Measurements from ENCODE around the gene POLR1A. TPM values are rescaled to one million over a fixed set of nuclear protein-coding genes. Genes with fewer than 3 reads are reported as not detected.

Gene POLR1A
- total RNA-seq, 4 donors from 2014 or later, result 11.1 to 17.6 (median 13.3) TPM

DNA sequence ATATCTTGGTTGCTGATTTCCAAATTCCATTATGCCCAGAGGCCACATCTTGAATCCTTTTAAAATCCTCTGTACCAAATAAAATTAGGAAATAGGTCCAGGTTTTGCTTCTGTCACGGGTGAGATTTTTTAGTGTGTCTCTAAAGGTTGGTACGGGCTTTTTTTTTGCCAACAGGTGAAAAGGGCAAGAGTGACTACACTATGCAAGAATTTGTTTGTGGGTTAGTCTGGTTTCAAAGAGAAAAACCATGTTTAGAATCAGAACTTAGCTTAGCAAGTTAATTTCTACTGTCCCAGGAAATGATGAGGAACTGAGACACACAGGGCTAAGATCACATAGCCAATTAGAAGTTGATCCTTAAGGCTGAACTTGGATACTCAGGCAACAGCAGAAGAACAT lies 41.7 kb downstream of the POLR1A start:
- H3K9me3 ChIP-seq, result no peaks in the 10 kb centered on the region
- no peak overlapping the region for H3K4me3 ChIP-seq
- in situ Hi-C loops (cut with MboI; ENCODE audit: low pct_ligation_motif_present in 1 of 4, low pct_unique_long_range_greater_than_20kb in 1 of 4, low sequenced_read_pairs in 3 of 4) (no loop called here), intact Hi-C loops (cut with DNase I; ENCODE audit: low total_unique reads) (no loop called here)
- no peak for TF ChIP-seq EP300 (IDR thresholded peaks at IDR 0.05; ENCODE audit: low read depth)
- TF ChIP-seq, protein P1, sequence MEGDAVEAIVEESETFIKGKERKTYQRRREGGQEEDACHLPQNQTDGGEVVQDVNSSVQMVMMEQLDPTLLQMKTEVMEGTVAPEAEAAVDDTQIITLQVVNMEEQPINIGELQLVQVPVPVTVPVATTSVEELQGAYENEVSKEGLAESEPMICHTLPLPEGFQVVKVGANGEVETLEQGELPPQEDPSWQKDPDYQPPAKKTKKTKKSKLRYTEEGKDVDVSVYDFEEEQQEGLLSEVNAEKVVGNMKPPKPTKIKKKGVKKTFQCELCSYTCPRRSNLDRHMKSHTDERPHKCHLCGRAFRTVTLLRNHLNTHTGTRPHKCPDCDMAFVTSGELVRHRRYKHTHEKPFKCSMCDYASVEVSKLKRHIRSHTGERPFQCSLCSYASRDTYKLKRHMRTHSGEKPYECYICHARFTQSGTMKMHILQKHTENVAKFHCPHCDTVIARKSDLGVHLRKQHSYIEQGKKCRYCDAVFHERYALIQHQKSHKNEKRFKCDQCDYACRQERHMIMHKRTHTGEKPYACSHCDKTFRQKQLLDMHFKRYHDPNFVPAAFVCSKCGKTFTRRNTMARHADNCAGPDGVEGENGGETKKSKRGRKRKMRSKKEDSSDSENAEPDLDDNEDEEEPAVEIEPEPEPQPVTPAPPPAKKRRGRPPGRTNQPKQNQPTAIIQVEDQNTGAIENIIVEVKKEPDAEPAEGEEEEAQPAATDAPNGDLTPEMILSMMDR (IDR thresholded peaks at IDR 0.05), result no peak
- TF ChIP-seq POLR2AphosphoS5 (IDR thresholded peaks at IDR 0.05), result no peak
- TF ChIP-seq POLR2A (IDR thresholded peaks at IDR 0.05), result no peak
- DNase-seq, result no peak
- H3K27ac ChIP-seq, result no peak overlapping the region
- H3K27me3 ChIP-seq, result no peaks in the 10 kb centered on the region
- 75 to 77% methylated on average over 2 of the region's 2 CpGs for WGBS, 2 donors (ENCODE audit: low coverage in 1 of 2)
- peaks cover 0 to 27% (median 10%) of the 10 kb centered on the region in 4 donors for H3K36me3 ChIP-seq
- no peaks in the 10 kb centered on the region for H3K4me1 ChIP-seq

DNA sequence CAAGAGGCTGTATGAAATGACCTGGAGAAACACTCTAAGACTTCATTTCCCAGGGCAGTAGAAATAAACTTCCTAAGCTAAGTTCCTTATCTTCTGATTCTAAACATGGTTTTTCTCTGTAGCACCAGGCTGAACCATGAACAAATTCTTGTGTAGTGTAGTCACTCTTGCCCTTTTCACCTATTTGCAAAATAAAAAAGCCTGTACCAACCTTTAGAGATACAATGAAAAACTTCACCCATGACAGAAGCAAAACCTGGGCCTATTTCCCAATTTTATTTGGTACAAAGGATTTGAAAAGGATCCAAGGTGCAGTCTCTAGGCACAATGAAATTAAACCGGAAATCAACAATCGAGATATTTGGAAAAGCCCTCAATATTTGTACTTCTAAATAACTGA lies 43.6 kb downstream of the POLR1A start:
- H3K4me1 ChIP-seq, result no peaks in the 10 kb centered on the region
- no peak for DNase-seq
- intact Hi-C loops (cut with DNase I; ENCODE audit: low total_unique reads) (no loop called here), in situ Hi-C loops (cut with MboI; ENCODE audit: low pct_ligation_motif_present in 1 of 4, low pct_unique_long_range_greater_than_20kb in 1 of 4, low sequenced_read_pairs in 3 of 4) (no loop called here)
- TF ChIP-seq POLR2AphosphoS5 (IDR thresholded peaks at IDR 0.05) (no peak), EP300 (IDR thresholded peaks at IDR 0.05; ENCODE audit: low read depth) (no peak), POLR2A (IDR thresholded peaks at IDR 0.05) (no peak)
- TF ChIP-seq, protein P1 (IDR thresholded peaks at IDR 0.05), result no peak
- 72 to 78% methylated on average over 2 of the region's 2 CpGs for WGBS, 2 donors (ENCODE audit: low coverage in 1 of 2)
- no peaks in the 10 kb centered on the region for H3K9me3 ChIP-seq
- H3K36me3 ChIP-seq, result peaks cover 0 to 28% (median 8%) of the 10 kb centered on the region in 4 donors
- H3K4me3 ChIP-seq, result no peak overlapping the region
- no peaks in the 10 kb centered on the region for H3K27me3 ChIP-seq
- no peak overlapping the region for H3K27ac ChIP-seq

DNA sequence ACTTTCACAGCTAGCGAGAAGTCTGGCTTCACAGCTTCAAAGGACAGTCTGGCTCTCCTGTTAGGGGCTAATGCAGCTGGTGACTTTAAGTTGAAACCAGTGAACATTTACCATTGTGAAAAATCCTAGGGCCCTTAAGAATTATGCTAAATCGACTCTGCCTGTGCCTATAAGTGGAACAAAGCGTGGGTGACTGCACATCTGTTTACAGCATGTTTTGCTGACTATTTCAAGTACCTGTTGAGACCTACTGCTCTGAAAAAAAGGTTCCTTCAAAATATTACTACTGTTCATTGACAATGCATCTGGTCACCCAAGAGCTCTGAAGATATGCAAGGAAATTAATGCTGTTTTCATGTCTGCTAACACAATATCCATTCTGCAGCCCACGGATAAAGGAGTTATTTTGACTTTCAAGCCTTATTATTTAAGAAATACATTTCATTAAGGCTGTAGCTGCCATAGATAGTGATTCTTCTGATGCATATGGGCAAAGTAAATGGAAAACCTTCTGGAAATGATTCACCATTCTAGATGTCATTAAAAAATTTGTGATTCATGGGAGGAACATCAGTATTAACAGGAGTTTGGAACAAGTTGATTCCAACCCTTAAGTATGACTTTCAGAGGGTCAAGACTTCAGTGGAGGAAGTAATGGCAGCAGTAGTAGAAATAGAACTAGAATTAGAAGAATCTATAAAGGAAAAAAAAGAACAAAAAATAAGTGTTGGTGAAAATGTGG lies 48.9 kb downstream of the POLR1A start:
- no peaks in the 10 kb centered on the region for H3K4me1 ChIP-seq
- intact Hi-C loops (cut with DNase I; ENCODE audit: low total_unique reads) (no loop called here), in situ Hi-C loops (cut with MboI; ENCODE audit: low pct_ligation_motif_present in 1 of 4, low pct_unique_long_range_greater_than_20kb in 1 of 4, low sequenced_read_pairs in 3 of 4) (no loop called here)
- no peak for DNase-seq
- TF ChIP-seq EP300 (IDR thresholded peaks at IDR 0.05; ENCODE audit: low read depth), result no peak
- TF ChIP-seq POLR2A (IDR thresholded peaks at IDR 0.05), result no peak
- no peak for TF ChIP-seq POLR2AphosphoS5 (IDR thresholded peaks at IDR 0.05)
- TF ChIP-seq, protein P1 (IDR thresholded peaks at IDR 0.05), result no peak
- H3K4me3 ChIP-seq, result no peak overlapping the region
- no peaks in the 10 kb centered on the region for H3K27me3 ChIP-seq
- WGBS, 2 donors (ENCODE audit: low coverage in 1 of 2), result 93 to 95% methylated on average over 3 to 4 of the region's 4 CpGs
- peaks cover 0 to 26% (median 9%) of the 10 kb centered on the region in 4 donors for H3K36me3 ChIP-seq
- no peak overlapping the region for H3K27ac ChIP-seq
- H3K9me3 ChIP-seq, result no peaks in the 10 kb centered on the region

DNA sequence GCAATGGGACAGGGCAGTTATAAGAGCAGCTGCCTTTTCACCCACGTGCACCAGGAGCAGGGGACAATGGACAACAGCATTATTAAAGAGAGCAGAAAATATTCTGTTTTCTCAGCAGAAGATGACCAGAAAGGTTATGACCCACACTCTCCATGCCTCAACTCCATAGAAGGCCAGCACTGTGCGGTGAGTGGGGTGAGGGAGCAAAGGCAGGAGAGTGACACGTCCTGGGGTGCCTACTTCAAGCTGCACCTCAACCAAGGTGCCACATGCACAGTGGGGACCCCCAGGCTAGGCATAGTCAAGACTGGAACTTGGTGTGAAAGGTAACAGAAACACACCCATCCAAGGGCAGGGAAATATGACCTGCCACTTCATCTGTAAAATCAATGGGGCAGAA lies 50.4 kb downstream of the POLR1A start:
- no peak for TF ChIP-seq POLR2A (IDR thresholded peaks at IDR 0.05)
- no peak for TF ChIP-seq POLR2AphosphoS5 (IDR thresholded peaks at IDR 0.05)
- no peak for TF ChIP-seq EP300 (IDR thresholded peaks at IDR 0.05; ENCODE audit: low read depth)
- TF ChIP-seq, protein P1 (IDR thresholded peaks at IDR 0.05), result no peak
- Histone ChIP-seq H3K27me3 (no peaks in the 10 kb centered on the region), H3K4me3 (no peak overlapping the region), H3K27ac (no peak overlapping the region), H3K9me3 (no peaks in the 10 kb centered on the region), H3K4me1 (no peaks in the 10 kb centered on the region), H3K36me3 (peaks cover 0 to 30% (median 11%) of the 10 kb centered on the region in 4 donors)
- intact Hi-C loops (cut with DNase I; ENCODE audit: low total_unique reads), result no loop called here
- in situ Hi-C loops (cut with MboI; ENCODE audit: low pct_ligation_motif_present in 1 of 4, low pct_unique_long_range_greater_than_20kb in 1 of 4, low sequenced_read_pairs in 3 of 4), result no loop called here
- 83 to 100% methylated on average over 1 to 3 of the region's 3 CpGs for WGBS, 2 donors (ENCODE audit: low coverage in 1 of 2)
- DNase-seq, result no peak
